ENCODE results near the gene TTLL3. TPM values are rescaled to one million over a fixed set of nuclear protein-coding genes. Genes with fewer than 3 reads are reported as not detected.
A peak's percentile ranks its signal among the peaks of the same experiment; 100 is the strongest.
"Not testable (repeated sequence)": the region's sequence is repeated elsewhere in the genome, so short reads cannot be mapped to it uniquely, and the experiment has no call there.

Gene TTLL3
- total and polyA plus RNA-seq, 2 of the 4 experiments (the other 2 are of a cell fraction): 6.8 to 43.4 TPM

DNA sequence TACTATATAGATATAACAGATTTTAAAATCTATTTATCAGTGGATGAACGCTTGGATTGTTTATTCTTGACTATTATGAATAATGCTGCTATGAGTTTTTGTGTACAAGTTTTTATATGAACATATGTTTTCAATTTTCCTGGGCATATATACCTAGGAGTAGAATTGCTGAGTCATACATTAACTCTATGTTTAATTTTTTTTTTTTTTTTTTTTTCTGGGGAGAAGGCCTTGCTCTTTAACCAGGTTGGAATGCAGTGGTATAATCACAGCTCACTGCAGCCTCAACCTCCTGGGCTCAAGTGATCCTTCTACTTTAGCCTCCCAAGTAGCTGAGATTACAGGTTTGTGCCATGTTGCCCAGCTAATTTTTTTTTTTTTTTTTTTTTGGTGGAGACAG, 60.9 kb downstream of the TTLL3 start:
- dilution Hi-C loops (cut with HindIII; ENCODE audit: low sequenced_read_pairs, unreplicated experiment) (no loop called here), intact Hi-C loops (cut with micrococcal nuclease) (no loop called here), in situ Hi-C loops (cut with MboI; ENCODE audit: low sequenced_read_pairs) (no loop called here)
- Histone ChIP-seq H3K9me3 (ENCODE audit: control insufficient read depth, insufficient read depth, low read length) (0 out of 2 replicates have a peak, but pooled peaks cover 2% of the 10 kb centered on the region), H2BK120ac (ENCODE audit: low read depth, low read length) (peak overlapping the region; percentile 67), H3K14ac (replicated peaks; ENCODE audit: low read depth, low read length) (peak overlapping the region; percentile 47; the same call in 1 of the 2 replicates), H3K9ac (ENCODE audit: low read depth, low read length) (no peak overlapping the region), H3K27me3 (ENCODE audit: control insufficient read depth, insufficient read depth, low read length) (no peaks in the 10 kb centered on the region), H3K18ac (ENCODE audit: low read depth, low read length) (no peak overlapping the region; the same call in 1 of the 2 replicates), H4K8ac (ENCODE audit: low read depth in 2 of 2, low read length in 2 of 2) (peak overlapping the region in 1 of 2 experiments; percentile 94; a peak in 1 of 4 replicates), H4K5ac (ENCODE audit: low read depth, low read length) (no peak overlapping the region), H3K9me1 (ENCODE audit: insufficient read depth, low read length) (peaks cover 6% of the 10 kb centered on the region), H3K4me1 (ENCODE audit: control insufficient read depth, insufficient read depth, low read length) (peaks cover 7% of the 10 kb centered on the region), H3K23ac (ENCODE audit: low read depth, low read length) (0 out of 2 replicates have a peak overlapping the region, but pooled peaks have one; percentile 58), H2BK20ac (ENCODE audit: low read depth, low read length) (peak overlapping the region; percentile 67; the same call in 1 of the 2 replicates), H2AFZ (replicated peaks; ENCODE audit: low read length, poor library complexity) (no peak overlapping the region), H3K56ac (ENCODE audit: extremely low read depth, insufficient read depth, low read length) (no peak overlapping the region), H3K36me3 (ENCODE audit: control insufficient read depth, insufficient read depth, low read length) (no peaks in the 10 kb centered on the region), H3K27ac (ENCODE audit: insufficient read depth, low read length) (peak overlapping the region; percentile 65; the same call in 1 of the 2 replicates), H2AK9ac (replicated peaks; ENCODE audit: low read depth, low read length, poor library complexity) (no peak overlapping the region), H4K91ac (ENCODE audit: insufficient read depth, low read depth, low read length) (peak overlapping the region; percentile 82; the same call in 1 of the 2 replicates), H2BK15ac (ENCODE audit: low read depth, low read length) (peak overlapping the region; percentile 85; the same call in 1 of the 3 replicates), H3K4me2 (ENCODE audit: low read depth, low read length) (no peak overlapping the region), H3K4me3 (ENCODE audit: insufficient read depth, low read depth, low read length) (no peak overlapping the region), H2AK5ac (ENCODE audit: low read depth, low read length) (no peak overlapping the region), H3K4ac (ENCODE audit: low read depth, low read length) (peak overlapping the region; percentile 77; the same call in 1 of the 2 replicates), H2BK5ac (ENCODE audit: low read depth, low read length, poor library complexity, severe bottlenecking) (peak overlapping the region; percentile 4), H3K79me1 (ENCODE audit: low read depth in 1 of 2, low read length in 2 of 2) (no peaks in the 10 kb centered on the region), H4K20me1 (ENCODE audit: insufficient read depth, low read length) (no peaks in the 10 kb centered on the region)
- DNase-seq: peak; percentile 86
- no TSS peak for BruUV-seq (replicated peaks)
- no CpG with 5 or more reads among the region's 1 CpG for WGBS, 2 experiments (ENCODE audit: extremely low coverage in 2 of 2, insufficient read length in 1 of 2)
- ChIA-PET CTCF (interaction anchor here (1.2 kb wide), 1 partner anchor 13 kb away, joined by 4 read pairs; no protein-coding TSS in a partner anchor), POLR2A (ENCODE audit: unreplicated experiment) (interaction anchor here (0.6 kb wide), 1 partner anchor 341 kb away, joined by 14 read pairs; no protein-coding TSS in a partner anchor)
- no peak for TF ChIP-seq POLR2A (IDR thresholded peaks at IDR 0.05; ENCODE audit: low read depth, low read length)
- TF ChIP-seq NFE2L2 (IDR thresholded peaks at IDR 0.05; ENCODE audit: low read depth, low read length): peak; percentile 99
- TF ChIP-seq MAFK (IDR thresholded peaks at IDR 0.05; ENCODE audit: low read depth, low read length): peak; percentile 98
- TF ChIP-seq CEBPB (IDR thresholded peaks at IDR 0.05; ENCODE audit: low read depth, low read length): no peak
- peak; percentile 16; the same call in 1 of the 2 replicates for TF ChIP-seq FOS (IDR thresholded peaks at IDR 0.05; ENCODE audit: low read depth, low read length)
- peak; percentile 71 for ATAC-seq (ENCODE audit: low read depth)

DNA sequence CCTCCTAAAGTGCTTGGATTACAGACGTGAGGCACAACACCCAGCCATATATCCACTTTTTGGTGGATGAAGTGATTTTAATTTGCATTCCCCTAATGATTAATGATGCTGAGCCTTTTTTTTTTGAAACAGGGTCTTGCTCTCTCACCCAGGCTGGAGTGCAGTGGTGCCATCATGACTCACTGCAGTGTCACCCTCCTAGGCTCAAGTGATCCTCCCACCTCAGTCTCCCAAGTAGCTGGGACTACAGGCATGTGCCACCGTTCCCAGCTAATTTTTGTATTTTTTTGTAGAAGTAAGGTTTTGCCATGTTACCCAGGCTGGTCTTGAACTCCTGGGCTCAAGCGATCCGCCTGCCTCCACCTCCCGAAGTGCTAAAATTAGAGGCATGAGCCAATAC, 62.0 kb downstream of the TTLL3 start:
- H2BK5ac ChIP-seq (ENCODE audit: low read depth, low read length, poor library complexity, severe bottlenecking); H3K27ac ChIP-seq (ENCODE audit: insufficient read depth, low read length); H2AFZ ChIP-seq (replicated peaks; ENCODE audit: low read length, poor library complexity); H3K23ac ChIP-seq (ENCODE audit: low read depth, low read length); DNase-seq; H2AK9ac ChIP-seq (replicated peaks; ENCODE audit: low read depth, low read length, poor library complexity); H3K56ac ChIP-seq (ENCODE audit: extremely low read depth, insufficient read depth, low read length); BruUV-seq (replicated peaks); H4K20me1 ChIP-seq (ENCODE audit: insufficient read depth, low read length); H3K9ac ChIP-seq (ENCODE audit: low read depth, low read length); intact Hi-C loops (cut with micrococcal nuclease); ATAC-seq (ENCODE audit: low read depth); H3K9me1 ChIP-seq (ENCODE audit: insufficient read depth, low read length); H3K4me2 ChIP-seq (ENCODE audit: low read depth, low read length); H3K27me3 ChIP-seq (ENCODE audit: control insufficient read depth, insufficient read depth, low read length); H3K36me3 ChIP-seq (ENCODE audit: control insufficient read depth, insufficient read depth, low read length); POLR2A ChIA-PET (ENCODE audit: unreplicated experiment); H3K79me1 ChIP-seq (ENCODE audit: low read depth in 1 of 2, low read length in 2 of 2); H3K4me1 ChIP-seq (ENCODE audit: control insufficient read depth, insufficient read depth, low read length); H3K9me3 ChIP-seq (ENCODE audit: control insufficient read depth, insufficient read depth, low read length); H3K4me3 ChIP-seq (ENCODE audit: insufficient read depth, low read depth, low read length); dilution Hi-C loops (cut with HindIII; ENCODE audit: low sequenced_read_pairs, unreplicated experiment); in situ Hi-C loops (cut with MboI; ENCODE audit: low sequenced_read_pairs); H4K5ac ChIP-seq (ENCODE audit: low read depth, low read length): not testable (repeated sequence)
- CTCF ChIA-PET: interaction anchor here (0.7 kb wide), 1 partner anchor 62 kb away, joined by 3 read pairs; the partner anchor contains the start of gene CRELD1
- H2BK120ac ChIP-seq (ENCODE audit: low read depth, low read length): peak overlapping the region; percentile 67
- H4K8ac ChIP-seq (ENCODE audit: low read depth in 2 of 2, low read length in 2 of 2): peak overlapping the region in 1 of 2 experiments; percentile 40; a peak in 1 of 4 replicates
- H2BK15ac ChIP-seq (ENCODE audit: low read depth, low read length): 0 out of 3 replicates have a peak overlapping the region, but pooled peaks have one; percentile 31
- H2AK5ac ChIP-seq (ENCODE audit: low read depth, low read length): peak overlapping the region; percentile 27; the same call in 1 of the 2 replicates
- H3K14ac ChIP-seq (replicated peaks; ENCODE audit: low read depth, low read length): peak overlapping the region; percentile 53; the same call in 1 of the 2 replicates
- peak overlapping the region; percentile 25 for H3K4ac ChIP-seq (ENCODE audit: low read depth, low read length)
- H2BK20ac ChIP-seq (ENCODE audit: low read depth, low read length): peak overlapping the region; percentile 65; the same call in 1 of the 2 replicates
- peak overlapping the region; percentile 41; the same call in 1 of the 2 replicates for H3K18ac ChIP-seq (ENCODE audit: low read depth, low read length)
- WGBS, 2 experiments (ENCODE audit: extremely low coverage in 2 of 2, insufficient read length in 1 of 2): no CpG with 5 or more reads among the region's 5 CpGs
- peak overlapping the region; percentile 79; the same call in 1 of the 2 replicates for H4K91ac ChIP-seq (ENCODE audit: insufficient read depth, low read depth, low read length)
